HG02885 (cell line): Measurements from ENCODE around the gene EDN3.

Source experiments
- ATAC-seq: cut with Tn5 transposase; IDR thresholded peaks from one replicate; pipeline ENCODE4 v1.9.1; 2021; ENCODE audit warnings: mild to moderate bottlenecking; ENCODE audit not compliant: unreplicated experiment, poor library complexity

Gene EDN3

DNA sequence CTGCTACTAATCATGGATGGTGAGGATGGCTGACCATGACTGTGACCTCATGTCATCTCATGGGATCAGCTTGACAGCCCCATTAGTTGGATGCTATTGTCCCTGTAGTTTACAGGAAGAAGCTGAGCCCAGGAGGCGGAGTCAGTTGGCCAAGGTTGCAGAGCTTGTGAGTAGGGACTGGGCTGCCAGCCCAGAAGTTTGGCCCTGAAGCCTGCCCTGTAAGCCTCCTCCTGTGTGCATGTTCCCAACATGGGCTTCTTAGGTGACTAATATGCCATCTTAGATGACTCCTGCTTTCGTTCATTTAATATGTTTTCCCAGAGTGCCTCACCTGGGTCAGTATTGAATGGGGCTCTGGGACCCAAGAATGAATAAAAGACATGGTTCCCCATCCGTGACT is 6.9 kb downstream of the EDN3 start:
- ATAC-seq: no peak

DNA sequence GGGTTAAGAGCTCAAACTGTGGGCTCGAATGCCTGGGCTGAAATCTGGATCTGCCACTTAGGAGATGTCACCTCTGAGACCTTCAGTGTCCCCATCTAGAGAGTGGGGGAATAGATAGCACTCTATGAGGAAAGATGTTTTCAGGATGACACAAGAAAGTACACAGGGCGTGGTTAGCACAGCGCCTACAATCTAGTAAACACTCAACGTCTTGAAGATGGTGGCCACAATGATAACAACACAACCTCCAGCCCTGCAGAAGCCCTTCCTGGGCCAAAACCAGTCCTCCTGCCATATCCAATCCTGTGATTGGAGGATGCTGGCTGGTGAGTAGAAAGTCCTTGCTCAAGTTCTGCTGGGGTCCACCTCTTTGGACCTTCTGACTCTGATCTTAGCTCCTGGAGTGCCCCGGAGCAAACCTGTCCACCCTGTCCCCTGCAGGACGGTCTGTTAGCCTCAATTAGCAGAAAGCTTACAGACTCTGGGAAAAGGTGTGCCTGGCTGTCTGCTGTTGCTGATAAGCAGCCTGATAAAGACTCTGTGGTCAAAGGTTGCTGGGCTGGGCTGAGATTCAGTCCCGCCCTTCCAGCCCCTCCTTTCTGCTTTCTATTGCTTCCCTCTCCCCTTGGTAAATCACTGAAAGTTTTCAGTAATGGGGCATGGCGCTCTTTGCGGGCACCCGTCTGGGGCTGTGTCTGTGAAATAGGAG is 8.2 kb downstream of the EDN3 start:
- ATAC-seq: no peak

DNA sequence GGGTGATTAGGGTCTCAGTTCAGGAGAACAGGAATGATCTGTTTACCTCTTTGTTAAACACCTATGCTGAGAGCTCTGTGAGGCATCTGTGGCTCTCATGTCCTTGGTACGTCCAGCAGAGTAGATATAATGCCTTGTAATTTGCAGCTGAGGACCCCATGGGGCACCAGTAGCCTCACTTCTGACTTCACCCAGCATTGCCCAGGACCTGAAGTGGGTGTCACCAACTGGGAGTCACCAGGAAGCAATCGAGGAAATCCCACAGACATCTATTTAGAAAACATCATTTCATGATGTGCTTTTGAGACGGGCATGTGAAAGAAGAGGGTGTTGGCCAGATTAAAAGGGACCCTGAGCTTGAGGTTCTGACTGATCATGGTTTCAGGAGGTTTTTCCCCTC is 8.8 kb downstream of the EDN3 start:
- no peak for ATAC-seq

DNA sequence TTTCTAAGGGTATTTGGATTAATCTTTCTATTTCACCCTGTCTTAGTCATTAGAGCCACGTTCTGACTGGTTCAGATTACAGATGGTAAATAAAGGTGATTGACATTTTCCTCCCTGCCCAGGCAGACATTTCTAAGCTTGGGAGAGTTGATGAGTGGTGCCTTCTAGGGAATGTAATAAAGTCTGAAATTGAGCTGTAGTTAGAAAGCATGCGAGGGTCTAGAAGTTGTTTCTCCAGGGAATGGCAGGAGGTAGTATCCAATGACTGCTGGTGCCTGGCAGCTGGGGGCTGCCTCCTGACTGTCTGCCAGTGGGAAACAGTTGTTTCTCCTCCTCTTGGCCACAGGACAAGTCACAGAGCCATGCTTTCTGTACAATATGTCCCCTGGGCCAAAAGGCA is 14.6 kb downstream of the EDN3 start:
- no peak for ATAC-seq

DNA sequence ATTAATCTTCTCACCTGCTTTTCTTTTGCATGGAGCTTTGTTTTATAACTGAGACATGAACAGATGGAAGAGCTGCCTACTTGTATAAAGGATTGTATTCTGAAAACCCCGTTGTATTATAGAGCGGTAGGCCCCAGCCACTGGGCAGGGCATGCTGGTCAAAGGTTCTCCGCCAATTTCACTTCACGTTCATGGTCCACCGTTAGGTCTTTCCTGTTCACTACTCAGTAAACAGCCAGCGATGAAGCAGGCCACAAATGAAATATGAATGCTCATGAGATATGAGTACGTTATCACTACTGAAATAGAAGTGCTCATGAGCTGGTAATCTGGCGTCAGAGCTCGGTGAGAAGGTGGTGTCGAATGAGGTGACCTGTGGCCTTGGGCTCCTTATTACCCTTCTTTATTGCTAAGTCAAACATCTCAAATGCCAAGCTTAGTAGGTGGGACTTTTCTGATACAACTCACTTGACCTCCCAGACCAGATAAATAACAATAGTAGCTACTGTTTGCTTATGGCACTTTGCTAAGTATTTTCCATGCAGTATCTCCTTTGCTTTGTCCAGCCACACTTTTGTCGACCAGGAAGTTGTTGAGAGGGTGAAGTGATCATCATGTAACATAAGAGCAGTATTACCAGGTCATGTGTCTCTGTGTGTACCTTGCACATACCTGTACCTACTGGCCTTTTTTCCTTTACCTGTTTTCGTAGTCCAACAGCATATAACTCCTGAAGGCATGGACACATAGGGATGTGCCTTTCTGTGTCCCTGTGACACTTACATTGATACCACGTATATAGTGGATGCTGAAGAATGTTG is 16.7 kb downstream of the EDN3 start:
- no peak for ATAC-seq

DNA sequence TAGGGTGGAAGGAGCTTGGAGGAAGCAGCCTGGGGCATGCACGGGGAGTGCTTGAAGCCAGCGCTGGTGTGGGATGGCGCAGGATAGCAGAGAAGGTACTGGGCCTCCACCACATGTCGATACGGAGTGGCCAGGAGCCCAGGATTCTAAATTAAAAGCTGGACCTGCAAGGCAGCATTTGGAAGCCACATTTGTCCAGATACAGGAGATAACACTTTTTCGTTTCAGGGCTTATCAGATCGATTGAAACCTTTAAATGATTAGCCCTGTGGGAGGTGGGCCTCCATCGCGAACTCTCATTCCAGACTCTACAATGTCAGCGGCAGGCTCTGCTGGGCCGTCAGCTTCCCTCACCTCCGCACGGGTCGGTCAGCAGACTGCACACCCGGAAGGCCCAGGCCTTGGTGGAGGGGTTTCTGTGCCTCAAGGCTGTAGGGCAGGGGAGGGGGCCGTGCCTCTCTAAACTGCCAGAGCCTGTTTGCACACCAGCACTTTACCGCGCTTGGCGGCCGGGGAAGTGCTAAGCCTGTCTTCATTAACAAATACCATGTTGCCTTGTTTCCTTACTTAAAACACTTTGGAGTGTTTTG is 17.9 kb downstream of the EDN3 start:
- no peak for ATAC-seq

DNA sequence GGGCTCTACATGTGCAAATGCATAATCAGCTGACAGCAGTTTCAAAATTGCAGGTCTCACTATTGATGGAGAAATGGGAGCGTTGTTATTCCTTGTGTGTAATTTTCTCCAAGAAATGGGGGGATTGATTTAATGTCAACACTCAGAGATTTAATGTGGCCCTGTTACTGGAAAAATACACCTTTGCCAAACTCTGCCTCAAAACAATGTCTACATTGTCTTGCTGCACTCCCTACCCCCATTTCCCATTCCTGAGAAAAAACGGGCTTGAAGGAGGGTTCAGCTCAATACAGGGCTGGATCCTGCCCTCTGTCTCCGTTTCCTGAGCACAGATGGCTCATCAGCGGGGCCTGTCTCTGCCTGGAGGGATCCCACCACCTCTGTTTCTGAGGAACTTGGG is 18.4 kb downstream of the EDN3 start:
- ATAC-seq: no peak

DNA sequence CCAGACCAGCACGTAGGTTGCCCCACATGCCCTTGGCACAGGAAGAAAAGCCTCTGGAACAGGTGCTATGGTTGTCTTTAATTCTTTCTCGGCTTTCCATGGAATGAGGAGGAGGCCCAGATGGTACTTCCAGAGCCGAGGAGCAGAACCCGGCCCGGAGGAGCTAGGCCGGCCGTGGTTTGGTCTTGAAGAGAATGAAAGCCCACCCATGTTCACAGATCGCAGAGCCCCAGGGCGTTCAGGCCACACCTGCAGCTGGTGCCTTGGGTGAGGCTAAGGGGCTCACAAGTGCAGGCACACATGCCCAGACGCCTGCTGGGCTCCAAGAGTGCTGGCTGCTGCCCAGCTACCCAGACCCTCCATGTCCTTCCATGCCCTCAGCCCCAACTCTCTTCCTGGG is 20.0 kb downstream of the EDN3 start:
- no peak for ATAC-seq

DNA sequence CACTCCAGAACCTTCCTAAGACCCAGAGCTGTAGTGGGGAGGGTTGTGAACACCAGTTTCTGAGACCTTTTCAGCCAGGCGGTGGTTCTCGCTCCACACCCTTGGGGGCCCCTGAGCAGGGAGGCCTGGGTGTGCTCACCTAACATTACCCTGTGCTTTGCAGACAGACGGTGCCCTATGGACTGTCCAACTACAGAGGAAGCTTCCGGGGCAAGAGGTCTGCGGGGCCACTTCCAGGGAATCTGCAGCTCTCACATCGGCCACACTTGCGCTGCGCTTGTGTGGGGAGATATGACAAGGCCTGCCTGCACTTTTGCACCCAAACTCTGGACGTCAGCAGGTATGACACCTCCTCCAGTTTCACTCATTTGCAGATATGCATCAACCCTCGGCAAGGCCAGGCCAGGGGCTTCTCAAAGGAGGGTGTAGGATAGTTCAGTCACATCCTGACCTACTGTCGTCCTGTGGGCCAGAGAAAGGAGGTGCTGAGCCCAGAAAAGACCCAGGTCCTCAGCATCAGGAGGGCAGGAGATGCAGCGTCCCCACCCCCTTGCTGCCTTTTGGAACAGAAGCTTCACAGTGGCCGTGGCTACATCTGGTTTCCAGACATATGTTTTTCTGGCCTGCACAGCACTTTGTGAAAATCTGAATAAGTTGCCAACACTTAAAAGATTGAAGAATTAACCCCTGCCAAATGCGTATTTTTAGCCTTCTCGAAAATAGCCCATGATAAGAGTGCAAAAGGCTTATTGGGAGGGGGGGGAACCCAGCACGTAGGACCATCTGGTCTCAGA is 20.6 kb downstream of the EDN3 start:
- ATAC-seq: no peak

DNA sequence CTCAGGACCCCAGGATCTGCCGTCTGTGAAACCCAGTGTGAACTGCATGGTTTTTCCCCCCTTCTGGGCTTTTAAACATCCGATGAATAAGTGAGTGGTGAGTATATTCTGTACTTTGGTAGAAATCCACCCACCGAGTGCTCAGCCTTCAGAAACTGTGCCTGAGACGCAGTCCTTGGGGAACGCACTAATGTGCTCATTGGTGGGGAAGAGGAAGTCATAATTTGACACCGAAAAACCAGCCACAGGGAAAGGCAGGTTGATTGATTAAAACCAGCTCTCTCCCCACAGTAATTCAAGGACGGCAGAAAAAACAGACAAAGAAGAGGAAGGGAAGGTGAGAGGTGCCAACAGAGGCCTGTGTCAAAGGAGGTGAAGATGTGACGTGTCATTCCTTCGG is 21.7 kb downstream of the EDN3 start:
- no peak for ATAC-seq

DNA sequence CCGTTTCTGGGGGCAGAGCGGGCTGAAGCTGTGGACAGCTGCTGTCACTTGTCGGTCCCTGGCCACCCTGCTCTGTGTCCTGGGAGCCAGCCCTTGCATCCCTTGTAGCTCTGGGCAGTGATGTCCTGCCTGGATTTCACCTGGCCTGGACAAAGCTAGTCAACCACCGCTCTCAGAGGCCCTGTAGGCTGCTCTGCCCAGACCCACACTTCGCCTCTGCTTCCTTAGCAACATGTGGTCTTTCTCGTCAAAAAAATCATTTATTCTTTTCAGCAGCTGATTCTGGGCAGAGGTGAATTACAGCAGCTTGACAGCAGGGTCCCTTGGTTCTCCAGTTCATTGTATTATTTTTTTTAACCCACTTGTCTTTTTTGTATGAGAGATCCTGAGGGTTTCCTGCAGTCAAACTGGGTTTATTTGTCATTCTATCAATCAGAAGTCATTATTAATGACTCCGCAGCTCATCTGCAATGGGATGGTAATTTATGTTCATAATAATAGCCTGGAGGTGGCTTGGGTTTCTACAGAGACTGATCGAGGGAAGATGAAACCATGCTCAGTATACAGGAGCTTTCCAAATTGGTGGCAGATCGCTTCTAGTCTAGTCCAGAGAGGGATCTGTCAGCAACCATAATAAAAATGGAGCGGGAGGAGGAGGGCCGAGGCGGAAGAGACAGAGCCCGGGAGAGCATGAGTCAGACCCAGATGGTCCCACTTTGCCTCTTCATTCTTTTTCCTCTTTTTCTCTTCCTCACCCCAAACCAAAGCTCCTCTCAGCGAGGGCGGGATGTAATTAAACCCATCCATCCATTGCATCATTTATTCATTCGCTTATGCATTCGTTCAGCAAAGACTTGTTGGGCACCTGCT is 22.4 kb downstream of the EDN3 start:
- ATAC-seq: no peak

DNA sequence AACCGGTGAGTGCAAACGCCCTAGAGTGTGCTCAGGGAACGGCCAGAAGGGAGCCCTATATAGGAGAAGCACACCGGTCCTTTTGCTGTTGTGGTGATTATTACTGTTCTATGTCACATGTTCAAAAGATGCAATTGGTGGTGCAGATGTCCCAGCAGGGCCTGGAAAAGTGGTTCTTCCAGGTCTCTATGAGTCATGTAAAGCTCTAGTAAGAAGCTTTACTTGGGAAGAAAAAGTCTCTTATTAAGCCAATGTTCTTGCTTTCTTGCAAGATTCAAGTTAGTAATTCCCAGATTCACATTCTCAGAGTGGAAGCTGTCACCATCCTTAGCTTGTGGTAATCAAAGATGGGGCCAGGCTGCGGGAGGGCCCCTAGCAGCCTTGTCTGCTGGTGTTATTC is 23.3 kb downstream of the EDN3 start:
- ATAC-seq: no peak

DNA sequence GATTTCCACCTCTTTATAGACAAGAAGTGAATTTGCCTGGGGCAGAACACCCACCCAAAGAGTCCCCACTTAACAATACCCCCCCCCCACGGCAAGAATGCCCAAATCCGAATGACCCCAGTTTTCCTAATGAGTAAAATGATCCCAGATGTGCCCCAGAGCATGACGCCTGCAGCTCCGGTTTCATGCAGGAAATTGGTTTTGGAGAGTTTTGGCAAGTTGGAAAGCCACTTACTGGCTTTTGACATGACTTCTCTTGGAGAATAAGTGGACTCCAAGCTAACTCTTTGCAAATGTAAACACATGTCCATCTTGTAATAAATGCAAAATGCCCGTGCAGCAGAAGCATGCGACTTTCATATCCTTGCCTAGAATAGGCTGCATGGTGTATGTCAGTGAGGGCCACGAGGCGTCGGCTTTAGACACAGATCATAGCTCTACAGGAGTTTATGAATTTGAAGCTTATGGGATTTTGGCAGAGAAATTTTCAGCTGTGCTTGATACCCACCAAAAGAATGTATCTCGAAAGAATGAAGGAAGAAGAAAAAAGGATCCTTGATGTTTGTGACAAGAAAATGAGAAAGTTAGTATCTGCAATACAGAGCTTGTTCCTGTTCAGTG is 24.2 kb downstream of the EDN3 start:
- no peak for ATAC-seq

DNA sequence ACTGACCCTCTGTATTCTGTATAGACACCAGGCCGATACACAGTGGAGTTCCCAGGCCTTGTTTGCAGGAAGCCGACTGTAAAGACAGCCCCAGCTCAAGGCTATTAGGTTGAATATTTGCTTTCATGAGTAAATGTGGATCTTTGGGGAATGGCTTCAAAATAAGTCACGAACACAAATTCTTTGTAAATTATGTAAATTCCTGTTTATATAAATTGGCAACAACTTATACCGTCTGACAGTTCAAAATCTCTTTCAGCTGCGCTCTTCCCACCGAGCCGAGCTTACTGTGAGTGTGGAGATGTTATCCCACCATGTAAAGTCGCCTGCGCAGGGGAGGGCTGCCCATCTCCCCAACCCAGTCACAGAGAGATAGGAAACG is 24.7 kb downstream of the EDN3 start:
- no peak for ATAC-seq

DNA sequence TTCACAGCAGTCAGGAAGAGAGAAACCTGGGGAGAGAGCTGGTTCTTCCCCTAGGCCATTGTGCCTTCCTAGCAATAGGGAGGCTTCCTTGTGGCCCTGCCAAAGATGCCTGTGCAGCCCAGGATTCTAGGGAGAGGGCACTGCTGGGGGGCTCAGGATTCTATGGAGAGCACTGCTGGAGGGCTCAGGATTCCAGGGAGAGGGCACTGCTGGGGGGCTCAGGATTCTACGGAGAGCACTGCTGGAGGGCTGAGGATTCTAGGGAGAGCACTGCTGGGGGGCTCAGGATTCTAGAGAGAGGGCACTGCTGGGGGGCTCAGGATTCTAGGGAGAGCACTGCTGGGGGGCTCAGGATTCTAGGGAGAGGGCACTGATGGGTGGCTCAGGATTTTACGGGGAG is 25.8 kb downstream of the EDN3 start:
- ATAC-seq: no peak

DNA sequence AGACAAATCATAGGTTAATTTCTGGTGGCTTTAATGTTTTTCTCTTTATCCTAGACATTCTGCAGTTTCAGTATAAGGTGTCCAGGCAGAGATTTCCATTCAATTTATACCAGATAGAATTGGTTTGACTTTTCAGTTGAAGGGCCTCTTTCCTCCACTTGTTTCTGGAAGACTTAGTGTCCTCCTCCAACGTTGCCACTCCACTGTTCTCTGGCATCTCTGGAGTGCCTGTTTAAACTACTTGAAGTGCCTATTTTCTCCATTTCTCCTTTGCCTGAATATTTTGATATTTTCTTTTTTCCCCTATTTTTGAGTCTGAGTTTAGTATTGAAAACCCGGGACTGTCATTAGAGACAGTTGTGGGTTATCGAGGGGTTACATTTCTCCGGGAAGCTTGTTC is 27.7 kb downstream of the EDN3 start:
- no peak for ATAC-seq

DNA sequence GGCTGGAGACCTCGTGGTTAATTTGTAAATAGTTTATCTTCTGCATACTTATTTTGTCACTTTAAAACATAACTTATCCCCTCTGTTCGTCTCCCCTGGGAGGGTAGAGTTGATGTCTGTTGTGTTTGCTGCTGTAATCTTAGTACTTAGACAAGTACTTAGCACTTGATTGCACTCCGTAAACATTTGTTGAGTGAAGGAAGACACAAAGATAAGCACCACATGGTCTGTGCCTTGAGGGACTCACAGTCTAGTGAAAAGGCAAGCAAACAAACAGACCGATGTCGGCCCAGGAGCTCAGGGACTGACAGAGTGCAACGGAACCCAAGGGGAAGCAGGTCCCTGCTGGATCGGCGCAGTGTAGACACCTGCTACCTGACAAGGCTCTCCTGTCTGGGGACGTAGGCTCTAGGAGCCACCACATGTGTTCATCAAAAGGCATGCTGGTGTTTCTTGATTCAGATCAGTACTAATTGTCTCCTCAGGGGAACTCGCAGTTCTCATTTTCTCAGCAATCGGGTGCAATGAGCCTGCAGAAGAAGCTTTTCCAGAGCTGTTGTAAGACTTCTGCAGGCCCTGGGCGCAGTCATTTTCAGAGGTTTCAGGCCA is 31.4 kb downstream of the EDN3 start:
- ATAC-seq: no peak

DNA sequence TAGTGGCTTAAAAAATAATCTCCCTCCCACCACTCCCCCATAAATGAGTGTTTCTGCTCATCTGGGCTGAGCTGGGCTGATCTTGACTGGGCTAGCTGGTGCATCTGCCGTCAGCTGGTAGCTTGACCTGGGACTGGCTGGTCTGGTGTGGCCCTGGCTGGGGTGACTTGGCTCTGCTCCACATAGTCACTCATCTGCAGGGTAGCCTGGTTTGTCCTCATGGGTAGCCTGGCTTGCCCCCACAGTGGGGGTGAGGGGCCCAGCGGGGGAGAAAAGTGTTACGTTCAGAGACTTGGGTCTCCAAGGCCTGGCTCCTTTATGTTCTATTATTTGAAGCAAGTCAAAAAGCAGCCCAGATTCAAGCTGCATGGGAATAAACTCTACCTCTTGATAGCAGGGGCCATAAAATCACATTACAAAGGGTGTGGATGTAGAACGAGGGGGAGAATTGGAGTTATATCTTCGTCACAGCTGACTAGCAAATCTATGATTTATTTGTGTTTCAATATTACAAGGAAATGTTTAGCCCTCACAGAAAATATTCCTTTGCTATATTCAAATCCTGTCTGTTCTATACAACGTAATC is 32.9 kb downstream of the EDN3 start:
- ATAC-seq: no peak

DNA sequence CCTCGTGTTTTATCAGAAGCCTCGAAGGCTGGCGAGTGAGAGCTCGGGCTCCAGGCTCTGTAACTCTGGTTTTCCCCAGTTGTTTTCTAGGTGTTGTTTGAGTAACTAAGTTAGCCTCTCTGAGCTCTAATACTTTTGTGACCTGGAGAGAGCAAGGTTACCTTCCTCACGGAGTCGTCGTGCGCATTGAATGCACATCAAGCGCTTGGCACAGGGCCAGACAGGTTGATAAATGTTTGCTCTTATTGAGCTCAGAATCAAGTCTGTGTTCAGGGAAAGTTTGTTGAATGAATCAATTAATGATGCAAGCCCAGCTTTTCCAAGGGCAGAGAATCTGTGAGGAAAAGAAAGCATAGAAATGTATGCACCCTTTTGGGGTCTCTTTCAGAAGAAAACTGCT is 33.5 kb downstream of the EDN3 start:
- no peak for ATAC-seq
